ENCODE data around the gene SLAMF9. TPM values are rescaled to one million over a fixed set of nuclear protein-coding genes. Genes with fewer than 3 reads are reported as not detected.

SLAMF9 gene
- total RNA-seq, 2 donors from 2014 or later: not detected

GRCh38 chr1:159933347-159933746 is 20.7 kb downstream of the SLAMF9 start:
- no peak for TF ChIP-seq CTCF (conservative IDR thresholded peaks at IDR 0.05)
- Histone ChIP-seq H3K9ac (ENCODE audit: extremely low read depth, low read length, poor library complexity, severe bottlenecking) (no peak overlapping the region), H3K36me3 (ENCODE audit: control insufficient read depth, insufficient read depth, low read length) (no peaks in the 10 kb centered on the region), H3K4me1 (ENCODE audit: control insufficient read depth, insufficient read depth, low read length) (peaks cover 15% of the 10 kb centered on the region), H3K27me3 (ENCODE audit: control insufficient read depth, insufficient read depth, low read length, poor library complexity, severe bottlenecking) (no peaks in the 10 kb centered on the region), H3K27ac (ENCODE audit: low read depth, low read length) (no peak overlapping the region), H3K4me3 (ENCODE audit: low read length) (no peak overlapping the region), H3K9me3 (ENCODE audit: control insufficient read depth, low read length) (no peaks in the 10 kb centered on the region)
- no peaks in the 10 kb centered on the region for H3K9me3 Mint-ChIP-seq
- peaks cover 12% of the 10 kb centered on the region for H3K27me3 Mint-ChIP-seq (ENCODE audit: insufficient read depth)
- no peak overlapping the region for H3K27ac Mint-ChIP-seq
- 92 to 100% methylated on average over 3 to 4 of the region's 4 CpGs for WGBS, 2 experiments (ENCODE audit: insufficient coverage in 1 of 2, insufficient read length in 1 of 2)
- DNase-seq: no peak
- no peak overlapping the region for H3K4me3 Mint-ChIP-seq
- H3K36me3 Mint-ChIP-seq (ENCODE audit: low read depth): no peaks in the 10 kb centered on the region
- peaks cover 25% of the 10 kb centered on the region for H3K4me1 Mint-ChIP-seq

- peaks cover 17% of the 10 kb centered on the region for H3K4me1 Mint-ChIP-seq
- H3K27ac Mint-ChIP-seq: no peak overlapping the region
- no peak overlapping the region for H3K27ac ChIP-seq (ENCODE audit: low read depth, low read length)
- H3K4me3 ChIP-seq (ENCODE audit: low read length): no peak overlapping the region
- H3K27me3 ChIP-seq (ENCODE audit: control insufficient read depth, insufficient read depth, low read length, poor library complexity, severe bottlenecking): no peaks in the 10 kb centered on the region
- 87 to 90% methylated on average over 7 to 16 of the region's 16 CpGs for WGBS, 2 experiments (ENCODE audit: insufficient coverage in 1 of 2, insufficient read length in 1 of 2)
- no peaks in the 10 kb centered on the region for H3K36me3 ChIP-seq (ENCODE audit: control insufficient read depth, insufficient read depth, low read length)
- DNase-seq: no peak
- no peaks in the 10 kb centered on the region for H3K9me3 ChIP-seq (ENCODE audit: control insufficient read depth, low read length)
- H3K27me3 Mint-ChIP-seq (ENCODE audit: insufficient read depth): peaks cover 12% of the 10 kb centered on the region
- H3K4me1 ChIP-seq (ENCODE audit: control insufficient read depth, insufficient read depth, low read length): peaks cover 10% of the 10 kb centered on the region
- no peak overlapping the region for H3K4me3 Mint-ChIP-seq
- no peaks in the 10 kb centered on the region for H3K36me3 Mint-ChIP-seq (ENCODE audit: low read depth)
- H3K9ac ChIP-seq (ENCODE audit: extremely low read depth, low read length, poor library complexity, severe bottlenecking): no peak overlapping the region
- H3K9me3 Mint-ChIP-seq: no peaks in the 10 kb centered on the region
- no peak for TF ChIP-seq CTCF (conservative IDR thresholded peaks at IDR 0.05)
These were observed 21.4 kb downstream of the SLAMF9 start for GRCh38 chr1:159932296-159933285.

- Mint-ChIP-seq H3K27ac (no peak overlapping the region), H3K4me3 (no peak overlapping the region), H3K27me3 (ENCODE audit: insufficient read depth) (peaks cover 12% of the 10 kb centered on the region), H3K9me3 (no peaks in the 10 kb centered on the region), H3K4me1 (peaks cover 9% of the 10 kb centered on the region), H3K36me3 (ENCODE audit: low read depth) (peaks cover 2% of the 10 kb centered on the region)
- WGBS, 2 experiments (ENCODE audit: insufficient coverage in 1 of 2, insufficient read length in 1 of 2): 91 to 97% methylated on average over 3 of the region's 3 CpGs
- Histone ChIP-seq H3K27me3 (ENCODE audit: control insufficient read depth, insufficient read depth, low read length, poor library complexity, severe bottlenecking) (no peaks in the 10 kb centered on the region), H3K9me3 (ENCODE audit: control insufficient read depth, low read length) (no peaks in the 10 kb centered on the region), H3K9ac (ENCODE audit: extremely low read depth, low read length, poor library complexity, severe bottlenecking) (no peak overlapping the region), H3K4me1 (ENCODE audit: control insufficient read depth, insufficient read depth, low read length) (peaks cover 2% of the 10 kb centered on the region), H3K4me3 (ENCODE audit: low read length) (no peak overlapping the region), H3K27ac (ENCODE audit: low read depth, low read length) (no peak overlapping the region), H3K36me3 (ENCODE audit: control insufficient read depth, insufficient read depth, low read length) (no peaks in the 10 kb centered on the region)
- TF ChIP-seq CTCF (conservative IDR thresholded peaks at IDR 0.05): no peak
- no peak for DNase-seq
These were observed 22.3 kb downstream of the SLAMF9 start for GRCh38 chr1:159931795-159932173.
